Parathyroid adenoma (tissue), 2 donors: ENCODE data around the gene PRKD1.
"Not testable (repeated sequence)": the region's sequence is repeated elsewhere in the genome, so short reads cannot be mapped to it uniquely, and the experiment has no call there.

Experiments used
- H2AFZ ChIP-seq: fragments of 300-600 bp; sonication (generic); one replicate; pipeline ENCODE4 v1.7.0; 2017; ENCODE audit warnings: antibody characterized with exemption, mild to moderate bottlenecking
- H3K27ac ChIP-seq: fragments of 300-600 bp; sonication (generic); one replicate; pipeline ENCODE4 v1.7.0; 2017
- H3K27me3 ChIP-seq: fragments of 300-600 bp; sonication (generic); one replicate; pipeline ENCODE4 v1.7.0; 2017; ENCODE audit warnings: low read length; ENCODE audit not compliant: control insufficient read depth, insufficient read depth
- H3K36me3 ChIP-seq: fragments of 300-600 bp; sonication (generic); one replicate; pipeline ENCODE4 v1.7.0; 2017; ENCODE audit warnings: low read length; ENCODE audit not compliant: control insufficient read depth, insufficient read depth
- H3K4me1 ChIP-seq: fragments of 300-600 bp; sonication (generic); one replicate; pipeline ENCODE4 v1.7.0; 2017; ENCODE audit warnings: control low read depth
- H3K4me2 ChIP-seq: fragments of 300-600 bp; sonication (generic); one replicate; pipeline ENCODE4 v1.7.0; 2017; ENCODE audit warnings: low read length
- H3K4me3 ChIP-seq: fragments of 300-600 bp; sonication (generic); one replicate; pipeline ENCODE4 v1.7.0; 2017; ENCODE audit warnings: low read depth, low read length
- H3K79me2 ChIP-seq: fragments of 300-600 bp; sonication (generic); one replicate; pipeline ENCODE4 v1.7.0; 2017; ENCODE audit warnings: control low read depth
- H3K9ac ChIP-seq: fragments of 300-600 bp; sonication (generic); one replicate; pipeline ENCODE4 v1.7.0; 2017; ENCODE audit warnings: mild to moderate bottlenecking
- H3K9me3 ChIP-seq: fragments of 300-600 bp; sonication (generic); one replicate; pipeline ENCODE4 v1.7.0; 2017; ENCODE audit warnings: low read length; ENCODE audit not compliant: control insufficient read depth
- TF ChIP-seq, protein P1 (sequence below): fragments of 300-600 bp; sonication (generic); IDR thresholded peaks from one replicate; pipeline ENCODE4 v1.7.0; 2017; ENCODE audit warnings: antibody characterized with exemption, mild to moderate bottlenecking
- donor health status: primary hyperparathyroidism.

The PRKD1 gene

DNA sequence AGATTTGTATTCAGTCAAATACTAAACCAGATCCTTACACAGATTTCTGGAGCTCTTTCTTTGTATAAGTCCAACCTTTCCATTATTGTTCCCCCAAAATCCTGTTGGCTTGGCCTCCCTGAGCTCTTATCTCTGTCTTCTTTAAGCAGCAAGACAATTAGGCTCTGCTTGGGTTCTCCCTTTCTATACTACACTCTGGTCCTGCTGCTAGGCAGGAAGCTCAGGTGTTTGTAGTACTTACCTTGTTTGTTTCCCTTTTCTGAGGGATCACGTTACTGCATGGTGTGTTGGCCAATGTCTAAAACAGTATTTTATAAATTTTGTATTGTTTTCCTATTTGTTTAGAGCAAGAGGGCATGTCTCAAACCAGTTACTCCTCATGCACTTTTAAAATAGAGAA is 192.9 kb downstream of the PRKD1 start:
- no peak overlapping the region for H3K4me2 ChIP-seq
- TF ChIP-seq, protein P1, sequence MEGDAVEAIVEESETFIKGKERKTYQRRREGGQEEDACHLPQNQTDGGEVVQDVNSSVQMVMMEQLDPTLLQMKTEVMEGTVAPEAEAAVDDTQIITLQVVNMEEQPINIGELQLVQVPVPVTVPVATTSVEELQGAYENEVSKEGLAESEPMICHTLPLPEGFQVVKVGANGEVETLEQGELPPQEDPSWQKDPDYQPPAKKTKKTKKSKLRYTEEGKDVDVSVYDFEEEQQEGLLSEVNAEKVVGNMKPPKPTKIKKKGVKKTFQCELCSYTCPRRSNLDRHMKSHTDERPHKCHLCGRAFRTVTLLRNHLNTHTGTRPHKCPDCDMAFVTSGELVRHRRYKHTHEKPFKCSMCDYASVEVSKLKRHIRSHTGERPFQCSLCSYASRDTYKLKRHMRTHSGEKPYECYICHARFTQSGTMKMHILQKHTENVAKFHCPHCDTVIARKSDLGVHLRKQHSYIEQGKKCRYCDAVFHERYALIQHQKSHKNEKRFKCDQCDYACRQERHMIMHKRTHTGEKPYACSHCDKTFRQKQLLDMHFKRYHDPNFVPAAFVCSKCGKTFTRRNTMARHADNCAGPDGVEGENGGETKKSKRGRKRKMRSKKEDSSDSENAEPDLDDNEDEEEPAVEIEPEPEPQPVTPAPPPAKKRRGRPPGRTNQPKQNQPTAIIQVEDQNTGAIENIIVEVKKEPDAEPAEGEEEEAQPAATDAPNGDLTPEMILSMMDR = no peak
- no peaks in the 10 kb centered on the region for H3K4me1 ChIP-seq
- no peak overlapping the region for H3K27ac ChIP-seq
- no peak overlapping the region for H2AFZ ChIP-seq
- H3K27me3 ChIP-seq = no peaks in the 10 kb centered on the region
- no peaks in the 10 kb centered on the region for H3K36me3 ChIP-seq
- H3K9me3 ChIP-seq = no peaks in the 10 kb centered on the region
- no peak overlapping the region for H3K9ac ChIP-seq
- peaks cover 2% of the 10 kb centered on the region for H3K79me2 ChIP-seq
- no peak overlapping the region for H3K4me3 ChIP-seq

DNA sequence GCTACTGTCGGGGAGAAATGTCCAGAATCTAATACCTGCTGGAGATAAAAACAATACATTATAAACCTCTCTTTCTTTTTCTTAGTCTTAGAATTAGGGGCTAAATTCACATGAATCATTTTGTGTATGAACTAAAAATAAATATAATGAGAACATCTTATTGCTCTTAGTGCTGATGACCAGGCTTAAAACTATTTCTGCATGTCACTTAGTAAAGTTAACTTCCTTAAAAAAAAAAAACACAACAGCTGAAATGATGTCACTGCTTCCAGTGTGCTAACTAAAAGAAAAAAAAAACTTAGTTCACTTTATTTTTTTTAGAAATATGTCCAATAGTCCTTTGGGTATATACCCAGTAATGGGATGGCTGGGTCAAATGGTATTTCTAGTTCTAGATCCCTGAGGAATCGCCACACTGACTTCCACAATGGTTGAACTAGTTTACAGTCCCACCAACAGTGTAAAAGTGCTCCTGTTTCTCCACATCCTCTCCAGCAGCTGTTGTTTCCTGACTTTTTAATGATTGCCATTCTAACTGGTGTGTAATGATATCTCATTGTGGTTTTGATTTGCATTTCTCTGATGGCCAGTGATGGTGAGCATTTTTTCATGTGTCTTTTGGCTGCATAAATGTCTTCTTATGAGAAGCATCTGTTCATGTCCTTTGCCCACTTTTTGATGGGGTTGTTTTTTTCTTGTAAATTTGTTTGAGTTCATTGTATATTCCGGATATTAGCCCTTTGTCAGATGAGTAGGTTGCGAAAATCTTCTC is 200.9 kb downstream of the PRKD1 start:
- not testable (repeated sequence) for H3K27ac ChIP-seq, H3K36me3 ChIP-seq, H3K4me1 ChIP-seq, H3K9ac ChIP-seq, H3K9me3 ChIP-seq, H2AFZ ChIP-seq, H3K27me3 ChIP-seq, H3K4me2 ChIP-seq, H3K79me2 ChIP-seq, H3K4me3 ChIP-seq

DNA sequence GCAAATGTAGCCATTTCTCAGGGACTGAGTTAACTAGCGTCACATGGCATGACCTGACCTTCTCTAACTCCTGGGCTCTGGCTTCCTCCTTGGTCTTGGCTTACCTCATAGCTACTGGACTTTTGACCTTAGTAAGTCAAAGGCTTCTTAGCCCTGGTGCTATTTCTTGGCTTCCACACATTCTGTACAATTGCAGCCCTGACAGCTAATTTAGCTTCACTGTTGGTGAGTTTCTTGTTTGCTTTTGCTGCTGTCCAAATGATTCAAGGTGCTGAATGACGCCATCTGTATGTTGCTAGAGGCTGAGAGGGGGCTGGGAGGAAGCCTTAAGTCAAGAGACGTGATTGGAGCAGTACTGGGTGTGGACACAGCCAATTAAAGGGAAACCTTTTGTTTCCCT is 202.7 kb downstream of the PRKD1 start:
- no peaks in the 10 kb centered on the region for H3K36me3 ChIP-seq
- no peak overlapping the region for H3K4me2 ChIP-seq
- no peaks in the 10 kb centered on the region for H3K79me2 ChIP-seq
- H3K9me3 ChIP-seq = no peaks in the 10 kb centered on the region
- TF ChIP-seq, protein P1 = no peak
- no peak overlapping the region for H2AFZ ChIP-seq
- H3K9ac ChIP-seq = no peak overlapping the region
- no peak overlapping the region for H3K4me3 ChIP-seq
- H3K27me3 ChIP-seq = no peaks in the 10 kb centered on the region
- no peak overlapping the region for H3K27ac ChIP-seq
- H3K4me1 ChIP-seq = peaks cover 3% of the 10 kb centered on the region

DNA sequence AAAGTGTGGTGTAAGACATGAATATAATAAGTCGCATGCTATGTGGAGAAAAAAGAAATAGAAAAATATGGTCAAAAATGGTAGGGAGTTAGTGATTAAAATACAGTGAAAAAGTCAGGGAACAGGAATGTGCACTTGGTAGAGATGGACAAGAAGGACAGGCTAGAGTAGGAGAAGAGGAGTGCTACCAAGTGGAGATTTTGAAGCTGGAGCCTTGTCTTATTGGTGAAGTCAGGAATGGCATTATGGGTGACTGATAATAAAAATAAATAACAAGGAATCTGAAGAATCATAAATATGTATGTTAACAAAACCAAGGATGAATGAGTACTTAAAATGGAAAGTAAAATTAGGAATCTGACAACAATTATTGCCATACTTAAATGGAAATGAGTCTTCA is 204.8 kb downstream of the PRKD1 start:
- no peaks in the 10 kb centered on the region for H3K27me3 ChIP-seq
- H3K4me2 ChIP-seq = no peak overlapping the region
- no peak overlapping the region for H2AFZ ChIP-seq
- H3K9ac ChIP-seq = no peak overlapping the region
- TF ChIP-seq, protein P1 = no peak
- no peak overlapping the region for H3K4me3 ChIP-seq
- no peak overlapping the region for H3K27ac ChIP-seq
- H3K9me3 ChIP-seq = no peaks in the 10 kb centered on the region
- no peaks in the 10 kb centered on the region for H3K36me3 ChIP-seq
- H3K79me2 ChIP-seq = no peaks in the 10 kb centered on the region
- peaks cover 3% of the 10 kb centered on the region for H3K4me1 ChIP-seq

DNA sequence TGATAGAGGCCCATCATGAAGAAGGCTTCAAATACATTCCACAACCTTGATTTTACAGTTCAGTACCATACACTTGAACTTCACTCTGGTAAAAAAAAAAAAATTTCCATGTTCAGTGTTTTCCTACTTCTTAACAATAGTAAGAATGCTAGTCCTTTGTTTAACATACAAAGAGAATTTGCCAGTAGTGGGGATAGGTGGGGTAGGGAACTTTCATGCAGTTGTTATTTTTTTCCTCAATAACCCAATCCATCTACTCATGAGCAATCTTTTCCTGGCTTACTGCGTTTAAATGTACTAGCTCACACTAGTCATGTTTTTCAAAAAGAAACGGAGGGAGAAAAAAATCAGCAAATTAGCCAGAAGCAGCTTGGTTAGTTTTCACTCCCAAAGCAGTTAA is 206.1 kb downstream of the PRKD1 start:
- peaks cover 3% of the 10 kb centered on the region for H3K4me1 ChIP-seq
- no peaks in the 10 kb centered on the region for H3K27me3 ChIP-seq
- TF ChIP-seq, protein P1 = no peak

More for the DNA sequence above, 206.1 kb downstream of the PRKD1 start:
- no peaks in the 10 kb centered on the region for H3K36me3 ChIP-seq
- no peak overlapping the region for H3K27ac ChIP-seq
- no peak overlapping the region for H2AFZ ChIP-seq
- H3K79me2 ChIP-seq = no peaks in the 10 kb centered on the region
- no peaks in the 10 kb centered on the region for H3K9me3 ChIP-seq
- no peak overlapping the region for H3K9ac ChIP-seq
- no peak overlapping the region for H3K4me3 ChIP-seq
- H3K4me2 ChIP-seq = no peak overlapping the region
